WTC11 (cell line): ENCODE data around the gene C1R. TPM values are rescaled to one million over a fixed set of nuclear protein-coding genes. Genes with fewer than 3 reads are reported as not detected.

Source experiments
- ATAC-seq: fragments of 200-7000 bp; cut with Tn5 transposase; 2 replicates; pipeline ENCODE4 v1.10.0; 2021; ENCODE audit warnings: mild to moderate bottlenecking, moderate library complexity
- CTCF ChIA-PET: fragments of 300-600 bp; sonication (Branson Sonifier 250); formaldehyde crosslinking; loops from one replicate; lab custom pipeline; 2021; ENCODE audit warnings: antibody characterized with exemption; lab: Charles Lee
- POLR2A ChIA-PET: fragments of 350-600 bp; sonication (Branson Sonifier 250); formaldehyde crosslinking; loops from one replicate; lab custom pipeline; 2021; ENCODE audit warnings: antibody characterized with exemption; lab: Charles Lee
- DNase-seq: peaks from one replicate; pipeline ENCODE4 v3.0.0; 2021; ENCODE audit warnings: low spot score
- H3K27ac Mint-ChIP-seq: 2 replicates; pipeline ENCODE4 v1.8.0; 2021; ENCODE audit warnings: mixed read lengths
- H3K27me3 Mint-ChIP-seq: 2 replicates; pipeline ENCODE4 v1.8.0; 2021; ENCODE audit warnings: low read depth, mild to moderate bottlenecking, moderate library complexity, mixed read lengths
- H3K36me3 Mint-ChIP-seq: 2 replicates; pipeline ENCODE4 v1.8.0; 2021; ENCODE audit warnings: mixed read lengths
- H3K4me1 Mint-ChIP-seq: 2 replicates; pipeline ENCODE4 v1.8.0; 2022; ENCODE audit warnings: mixed read lengths
- H3K4me3 Mint-ChIP-seq: 2 replicates; pipeline ENCODE4 v1.8.0; 2021; ENCODE audit warnings: mild to moderate bottlenecking, moderate library complexity, mixed read lengths
- H3K9me3 Mint-ChIP-seq: 2 replicates; pipeline ENCODE4 v1.8.0; 2021; ENCODE audit warnings: mixed read lengths
- ATF1 ChIP-seq: sonication (generic); formaldehyde crosslinking; IDR thresholded peaks from 2 replicates; pipeline ENCODE4 v1.8.1; 2023; ENCODE audit warnings: mild to moderate bottlenecking, moderate library complexity, missing genetic modification reagents
- CREB1 ChIP-seq: sonication (generic); formaldehyde crosslinking; IDR thresholded peaks from 2 replicates; pipeline ENCODE4 v1.8.0; 2023; ENCODE audit warnings: mild to moderate bottlenecking, missing genetic modification reagents
- ETV6 ChIP-seq: sonication (generic); formaldehyde crosslinking; IDR thresholded peaks from 2 replicates; pipeline ENCODE4 v1.8.1; 2022; ENCODE audit warnings: mild to moderate bottlenecking, missing genetic modification reagents
- FOXJ3 ChIP-seq: sonication (generic); formaldehyde crosslinking; IDR thresholded peaks from 2 replicates; pipeline ENCODE4 v1.9.0; 2021; ENCODE audit warnings: missing genetic modification reagents, mild to moderate bottlenecking, borderline replicate concordance
- GABPB1 ChIP-seq: sonication (generic); formaldehyde crosslinking; IDR thresholded peaks from 2 replicates; pipeline ENCODE4 v1.8.1; 2023; ENCODE audit warnings: mild to moderate bottlenecking, missing genetic modification reagents
- GRHL2 ChIP-seq: fragments of 250-450 bp; sonication (Bioruptor Pico); IDR thresholded peaks from 2 replicates; pipeline ENCODE4 v1.8.0; 2022; ENCODE audit warnings: mild to moderate bottlenecking, moderate library complexity; ENCODE audit not compliant: insufficient replicate concordance, severe bottlenecking
- IRF2 ChIP-seq: sonication (generic); formaldehyde crosslinking; IDR thresholded peaks from 2 replicates; pipeline ENCODE4 v1.8.0; 2022; ENCODE audit warnings: low read depth, missing genetic modification reagents, borderline replicate concordance
- NFE2L1 ChIP-seq: sonication (generic); formaldehyde crosslinking; IDR thresholded peaks from 2 replicates; pipeline ENCODE4 v1.8.1; 2023; ENCODE audit warnings: missing genetic modification reagents
- NFYB ChIP-seq: sonication (generic); formaldehyde crosslinking; conservative IDR thresholded peaks from 2 replicates; pipeline ENCODE4 v1.8.0; 2022; ENCODE audit warnings: low read depth, missing genetic modification reagents
- NR3C1 ChIP-seq: sonication (generic); formaldehyde crosslinking; conservative IDR thresholded peaks from 2 replicates; pipeline ENCODE4 v1.8.1; 2023; ENCODE audit warnings: low read depth, mild to moderate bottlenecking, missing genetic modification reagents
- RORB ChIP-seq: fragments of 250-450 bp; sonication (Bioruptor Pico); IDR thresholded peaks from 2 replicates; pipeline ENCODE4 v1.9.0; 2021; ENCODE audit warnings: mild to moderate bottlenecking
- TEAD4 ChIP-seq: sonication (generic); formaldehyde crosslinking; IDR thresholded peaks from 2 replicates; pipeline ENCODE4 v1.8.0; 2022; ENCODE audit warnings: mild to moderate bottlenecking, missing genetic modification reagents
- TP53 ChIP-seq: sonication (generic); formaldehyde crosslinking; IDR thresholded peaks from 2 replicates; pipeline ENCODE4 v1.8.1; 2023; ENCODE audit warnings: mild to moderate bottlenecking, missing genetic modification reagents
- ZNF121 ChIP-seq: sonication (generic); formaldehyde crosslinking; IDR thresholded peaks from 2 replicates; pipeline ENCODE4 v1.8.0; 2023; ENCODE audit warnings: missing genetic modification reagents
- ZNF232 ChIP-seq: sonication (generic); formaldehyde crosslinking; IDR thresholded peaks from 2 replicates; pipeline ENCODE4 v1.8.0; 2022; ENCODE audit warnings: mild to moderate bottlenecking, missing genetic modification reagents
- ZNF263 ChIP-seq: sonication (generic); formaldehyde crosslinking; IDR thresholded peaks from 2 replicates; pipeline ENCODE4 v1.8.1; 2022; ENCODE audit warnings: low read depth, mild to moderate bottlenecking, moderate library complexity, missing genetic modification reagents
- total RNA-seq: library from RNA; stranded (reverse); gene quantifications from 3 replicates; pipeline ENCODE4 v1.2.3, GENCODE V29; 2021
- TF ChIP-seq, protein P1 (sequence below): fragments of 250-450 bp; sonication (Bioruptor Pico); IDR thresholded peaks from 2 replicates; pipeline ENCODE4 v1.9.0; 2021; ENCODE audit warnings: mild to moderate bottlenecking, borderline replicate concordance
- TF ChIP-seq, protein P2 (sequence below): sonication (generic); formaldehyde crosslinking; IDR thresholded peaks from 2 replicates; pipeline ENCODE4 v1.8.1; 2023; ENCODE audit warnings: mild to moderate bottlenecking, missing genetic modification reagents
- TF ChIP-seq, protein P3 (sequence below): fragments of 200-600 bp; IDR thresholded peaks from 2 replicates; pipeline ENCODE4 v1.8.0; 2022; ENCODE audit warnings: antibody characterized with exemption
- TF ChIP-seq, protein P4 (sequence below): fragments of 250-450 bp; sonication (Bioruptor Pico); IDR thresholded peaks from 2 replicates; pipeline ENCODE4 v1.9.0; 2021; ENCODE audit warnings: mild to moderate bottlenecking
- TF ChIP-seq, protein P5 (sequence below): sonication (generic); formaldehyde crosslinking; IDR thresholded peaks from 2 replicates; pipeline ENCODE4 v1.8.1; 2023; ENCODE audit warnings: mild to moderate bottlenecking, missing genetic modification reagents, moderate library complexity
- TF ChIP-seq, protein P6 (sequence below): sonication (generic); formaldehyde crosslinking; IDR thresholded peaks from 2 replicates; pipeline ENCODE4 v1.8.0; 2023; ENCODE audit warnings: missing genetic modification reagents
- TF ChIP-seq, protein P7 (sequence below): sonication (generic); formaldehyde crosslinking; IDR thresholded peaks from 2 replicates; pipeline ENCODE4 v1.8.1; 2023; ENCODE audit warnings: mild to moderate bottlenecking, moderate library complexity, missing genetic modification reagents

C1R gene
- total RNA-seq, 1 experiment from 2014 or later = 8.4 TPM

DNA sequence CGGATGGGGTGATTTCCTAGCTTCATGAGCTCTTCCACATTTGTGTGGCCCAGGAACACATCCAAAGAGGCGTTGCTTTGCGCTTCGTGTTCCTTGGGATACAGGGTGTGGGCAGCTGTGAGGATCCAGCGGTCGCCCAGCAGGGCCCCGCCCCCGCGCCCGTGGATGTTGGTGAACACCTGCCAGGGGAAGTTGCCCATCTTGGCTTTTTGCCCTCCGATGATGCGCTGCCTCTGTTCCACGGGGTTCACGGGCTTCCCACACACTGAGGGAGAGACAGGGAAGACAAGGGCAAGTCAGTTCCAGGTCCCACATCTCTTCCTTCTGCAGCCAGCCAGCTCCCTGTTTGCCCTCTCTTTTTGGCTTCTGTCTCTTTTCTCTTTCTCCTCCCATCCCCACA is 11.2 kb downstream of the C1R start:
- POLR2A ChIA-PET = no interaction called here

DNA sequence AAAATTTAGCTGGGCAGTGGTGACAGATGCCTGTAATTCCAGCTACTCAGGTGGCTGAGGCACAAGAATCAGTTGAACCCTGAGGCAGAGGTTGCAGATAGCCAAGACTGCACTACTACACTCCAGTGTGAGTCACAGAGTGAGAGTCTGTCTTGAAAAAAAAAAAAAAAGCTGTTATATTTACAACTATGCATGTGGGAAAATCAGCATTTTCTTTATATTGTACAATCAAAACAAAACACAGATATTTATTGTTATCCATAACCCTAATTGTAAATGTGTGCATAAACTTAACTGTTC is 12.5 kb downstream of the C1R start:
- DNase-seq = no peak
- Mint-ChIP-seq H3K4me3 (no peak overlapping the region), H3K9me3 (peaks cover 7% of the 10 kb centered on the region), H3K27me3 (peaks cover 4% of the 10 kb centered on the region; the same call in 1 of the 2 replicates), H3K36me3 (peaks cover 5% of the 10 kb centered on the region), H3K27ac (no peak overlapping the region), H3K4me1 (no peaks in the 10 kb centered on the region)
- ChIA-PET POLR2A (interaction anchor here (0.7 kb wide), 1 partner anchor 119 kb away, joined by 4 read pairs; no protein-coding TSS in a partner anchor), CTCF (interaction anchor here (0.7 to 1.9 kb wide), 4 partner anchors 20 to 33 kb away, joined by 4 to 7 read pairs (median 5); partner anchors contain the start of genes C1RL and C1S)
- ATAC-seq = no peak
- TF ChIP-seq, protein P1, sequence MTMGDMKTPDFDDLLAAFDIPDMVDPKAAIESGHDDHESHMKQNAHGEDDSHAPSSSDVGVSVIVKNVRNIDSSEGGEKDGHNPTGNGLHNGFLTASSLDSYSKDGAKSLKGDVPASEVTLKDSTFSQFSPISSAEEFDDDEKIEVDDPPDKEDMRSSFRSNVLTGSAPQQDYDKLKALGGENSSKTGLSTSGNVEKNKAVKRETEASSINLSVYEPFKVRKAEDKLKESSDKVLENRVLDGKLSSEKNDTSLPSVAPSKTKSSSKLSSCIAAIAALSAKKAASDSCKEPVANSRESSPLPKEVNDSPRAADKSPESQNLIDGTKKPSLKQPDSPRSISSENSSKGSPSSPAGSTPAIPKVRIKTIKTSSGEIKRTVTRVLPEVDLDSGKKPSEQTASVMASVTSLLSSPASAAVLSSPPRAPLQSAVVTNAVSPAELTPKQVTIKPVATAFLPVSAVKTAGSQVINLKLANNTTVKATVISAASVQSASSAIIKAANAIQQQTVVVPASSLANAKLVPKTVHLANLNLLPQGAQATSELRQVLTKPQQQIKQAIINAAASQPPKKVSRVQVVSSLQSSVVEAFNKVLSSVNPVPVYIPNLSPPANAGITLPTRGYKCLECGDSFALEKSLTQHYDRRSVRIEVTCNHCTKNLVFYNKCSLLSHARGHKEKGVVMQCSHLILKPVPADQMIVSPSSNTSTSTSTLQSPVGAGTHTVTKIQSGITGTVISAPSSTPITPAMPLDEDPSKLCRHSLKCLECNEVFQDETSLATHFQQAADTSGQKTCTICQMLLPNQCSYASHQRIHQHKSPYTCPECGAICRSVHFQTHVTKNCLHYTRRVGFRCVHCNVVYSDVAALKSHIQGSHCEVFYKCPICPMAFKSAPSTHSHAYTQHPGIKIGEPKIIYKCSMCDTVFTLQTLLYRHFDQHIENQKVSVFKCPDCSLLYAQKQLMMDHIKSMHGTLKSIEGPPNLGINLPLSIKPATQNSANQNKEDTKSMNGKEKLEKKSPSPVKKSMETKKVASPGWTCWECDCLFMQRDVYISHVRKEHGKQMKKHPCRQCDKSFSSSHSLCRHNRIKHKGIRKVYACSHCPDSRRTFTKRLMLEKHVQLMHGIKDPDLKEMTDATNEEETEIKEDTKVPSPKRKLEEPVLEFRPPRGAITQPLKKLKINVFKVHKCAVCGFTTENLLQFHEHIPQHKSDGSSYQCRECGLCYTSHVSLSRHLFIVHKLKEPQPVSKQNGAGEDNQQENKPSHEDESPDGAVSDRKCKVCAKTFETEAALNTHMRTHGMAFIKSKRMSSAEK (CRISPR knock-in tag) = no peak
- TF ChIP-seq, protein P2, sequence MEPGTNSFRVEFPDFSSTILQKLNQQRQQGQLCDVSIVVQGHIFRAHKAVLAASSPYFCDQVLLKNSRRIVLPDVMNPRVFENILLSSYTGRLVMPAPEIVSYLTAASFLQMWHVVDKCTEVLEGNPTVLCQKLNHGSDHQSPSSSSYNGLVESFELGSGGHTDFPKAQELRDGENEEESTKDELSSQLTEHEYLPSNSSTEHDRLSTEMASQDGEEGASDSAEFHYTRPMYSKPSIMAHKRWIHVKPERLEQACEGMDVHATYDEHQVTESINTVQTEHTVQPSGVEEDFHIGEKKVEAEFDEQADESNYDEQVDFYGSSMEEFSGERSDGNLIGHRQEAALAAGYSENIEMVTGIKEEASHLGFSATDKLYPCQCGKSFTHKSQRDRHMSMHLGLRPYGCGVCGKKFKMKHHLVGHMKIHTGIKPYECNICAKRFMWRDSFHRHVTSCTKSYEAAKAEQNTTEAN (CRISPR knock-in tag) = no peak
- TF ChIP-seq, protein P3, sequence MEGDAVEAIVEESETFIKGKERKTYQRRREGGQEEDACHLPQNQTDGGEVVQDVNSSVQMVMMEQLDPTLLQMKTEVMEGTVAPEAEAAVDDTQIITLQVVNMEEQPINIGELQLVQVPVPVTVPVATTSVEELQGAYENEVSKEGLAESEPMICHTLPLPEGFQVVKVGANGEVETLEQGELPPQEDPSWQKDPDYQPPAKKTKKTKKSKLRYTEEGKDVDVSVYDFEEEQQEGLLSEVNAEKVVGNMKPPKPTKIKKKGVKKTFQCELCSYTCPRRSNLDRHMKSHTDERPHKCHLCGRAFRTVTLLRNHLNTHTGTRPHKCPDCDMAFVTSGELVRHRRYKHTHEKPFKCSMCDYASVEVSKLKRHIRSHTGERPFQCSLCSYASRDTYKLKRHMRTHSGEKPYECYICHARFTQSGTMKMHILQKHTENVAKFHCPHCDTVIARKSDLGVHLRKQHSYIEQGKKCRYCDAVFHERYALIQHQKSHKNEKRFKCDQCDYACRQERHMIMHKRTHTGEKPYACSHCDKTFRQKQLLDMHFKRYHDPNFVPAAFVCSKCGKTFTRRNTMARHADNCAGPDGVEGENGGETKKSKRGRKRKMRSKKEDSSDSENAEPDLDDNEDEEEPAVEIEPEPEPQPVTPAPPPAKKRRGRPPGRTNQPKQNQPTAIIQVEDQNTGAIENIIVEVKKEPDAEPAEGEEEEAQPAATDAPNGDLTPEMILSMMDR = no peak
- TF ChIP-seq, protein P4, sequence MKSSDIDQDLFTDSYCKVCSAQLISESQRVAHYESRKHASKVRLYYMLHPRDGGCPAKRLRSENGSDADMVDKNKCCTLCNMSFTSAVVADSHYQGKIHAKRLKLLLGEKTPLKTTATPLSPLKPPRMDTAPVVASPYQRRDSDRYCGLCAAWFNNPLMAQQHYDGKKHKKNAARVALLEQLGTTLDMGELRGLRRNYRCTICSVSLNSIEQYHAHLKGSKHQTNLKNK (CRISPR knock-in tag) = no peak

More for the DNA sequence above, 11.2 kb downstream of the C1R start:
- Mint-ChIP-seq H3K4me3 (no peak overlapping the region), H3K36me3 (peaks cover 5% of the 10 kb centered on the region), H3K4me1 (no peaks in the 10 kb centered on the region), H3K27ac (no peak overlapping the region), H3K9me3 (peaks cover 7% of the 10 kb centered on the region), H3K27me3 (peaks cover 4% of the 10 kb centered on the region; the same call in 1 of the 2 replicates)
- DNase-seq (no peak), ATAC-seq (no peak)
- TF ChIP-seq FOXJ3 (CRISPR knock-in tag) = no peak
- no peak for TF ChIP-seq ZNF232 (CRISPR knock-in tag)
- no peak for TF ChIP-seq NFYB (CRISPR knock-in tag)
- TF ChIP-seq IRF2 (CRISPR knock-in tag) = no peak
- TF ChIP-seq, protein P5, sequence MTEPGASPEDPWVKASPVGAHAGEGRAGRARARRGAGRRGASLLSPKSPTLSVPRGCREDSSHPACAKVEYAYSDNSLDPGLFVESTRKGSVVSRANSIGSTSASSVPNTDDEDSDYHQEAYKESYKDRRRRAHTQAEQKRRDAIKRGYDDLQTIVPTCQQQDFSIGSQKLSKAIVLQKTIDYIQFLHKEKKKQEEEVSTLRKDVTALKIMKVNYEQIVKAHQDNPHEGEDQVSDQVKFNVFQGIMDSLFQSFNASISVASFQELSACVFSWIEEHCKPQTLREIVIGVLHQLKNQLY (CRISPR knock-in tag) = no peak
- no peak for TF ChIP-seq NR3C1 (CRISPR knock-in tag)
- TF ChIP-seq ETV6 (CRISPR knock-in tag) = no peak
- no peak for TF ChIP-seq CREB1 (CRISPR knock-in tag)
- TF ChIP-seq, protein P6, sequence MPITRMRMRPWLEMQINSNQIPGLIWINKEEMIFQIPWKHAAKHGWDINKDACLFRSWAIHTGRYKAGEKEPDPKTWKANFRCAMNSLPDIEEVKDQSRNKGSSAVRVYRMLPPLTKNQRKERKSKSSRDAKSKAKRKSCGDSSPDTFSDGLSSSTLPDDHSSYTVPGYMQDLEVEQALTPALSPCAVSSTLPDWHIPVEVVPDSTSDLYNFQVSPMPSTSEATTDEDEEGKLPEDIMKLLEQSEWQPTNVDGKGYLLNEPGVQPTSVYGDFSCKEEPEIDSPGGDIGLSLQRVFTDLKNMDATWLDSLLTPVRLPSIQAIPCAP (CRISPR knock-in tag) = no peak
- TF ChIP-seq GRHL2 (CRISPR knock-in tag) = no peak
- TF ChIP-seq, protein P7, sequence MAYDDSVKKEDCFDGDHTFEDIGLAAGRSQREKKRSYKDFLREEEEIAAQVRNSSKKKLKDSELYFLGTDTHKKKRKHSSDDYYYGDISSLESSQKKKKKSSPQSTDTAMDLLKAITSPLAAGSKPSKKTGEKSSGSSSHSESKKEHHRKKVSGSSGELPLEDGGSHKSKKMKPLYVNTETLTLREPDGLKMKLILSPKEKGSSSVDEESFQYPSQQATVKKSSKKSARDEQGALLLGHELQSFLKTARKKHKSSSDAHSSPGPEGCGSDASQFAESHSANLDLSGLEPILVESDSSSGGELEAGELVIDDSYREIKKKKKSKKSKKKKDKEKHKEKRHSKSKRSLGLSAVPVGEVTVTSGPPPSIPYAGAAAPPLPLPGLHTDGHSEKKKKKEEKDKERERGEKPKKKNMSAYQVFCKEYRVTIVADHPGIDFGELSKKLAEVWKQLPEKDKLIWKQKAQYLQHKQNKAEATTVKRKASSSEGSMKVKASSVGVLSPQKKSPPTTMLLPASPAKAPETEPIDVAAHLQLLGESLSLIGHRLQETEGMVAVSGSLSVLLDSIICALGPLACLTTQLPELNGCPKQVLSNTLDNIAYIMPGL (CRISPR knock-in tag) = no peak
- TF ChIP-seq GABPB1 (CRISPR knock-in tag) = no peak
- TF ChIP-seq TP53 (CRISPR knock-in tag) = no peak
- TF ChIP-seq RORB (CRISPR knock-in tag) = no peak
- TF ChIP-seq, protein P1 (CRISPR knock-in tag) = no peak
- TF ChIP-seq TEAD4 = no peak
- TF ChIP-seq NFE2L1 (CRISPR knock-in tag) = no peak
- TF ChIP-seq ZNF121 (CRISPR knock-in tag) = no peak
- TF ChIP-seq ZNF263 (CRISPR knock-in tag) = no peak
- no peak for TF ChIP-seq ATF1 (CRISPR knock-in tag)
- CTCF ChIA-PET = interaction anchor here (1.0 to 1.9 kb wide), 2 partner anchors 27 to 63 kb away, joined by 3 to 7 read pairs; partner anchors contain the start of genes C1RL and LPCAT3
